ENCODE results near the gene MSANTD1. TPM values are rescaled to one million over a fixed set of nuclear protein-coding genes. Genes with fewer than 3 reads are reported as not detected.

The MSANTD1 gene
- total RNA-seq, 1 experiment from 2014 or later, result 0.71 TPM

- DNase-seq (ENCODE audit: low read depth, low spot score) (no peak), ATAC-seq (no peak)
- Histone ChIP-seq H3K27me3 (ENCODE audit: insufficient read depth, low read length) (no peaks in the 10 kb centered on the region), H4K20me1 (ENCODE audit: insufficient read depth) (no peaks in the 10 kb centered on the region), H3K9ac (ENCODE audit: low read length) (no peak overlapping the region), H3K27ac (ENCODE audit: low read depth, low read length) (no peak overlapping the region), H3K4me2 (ENCODE audit: low read length) (no peak overlapping the region), H2AFZ (ENCODE audit: low read depth, low read length, poor library complexity, severe bottlenecking) (no peak overlapping the region), H3K4me1 (ENCODE audit: control insufficient read depth in 1 of 2, insufficient read depth in 2 of 2, low read length in 2 of 2) (no peaks in the 10 kb centered on the region), H3K4me3 (replicated peaks in 1 of 2; ENCODE audit: low read depth in 1 of 2, low read length in 2 of 2) (no peak overlapping the region), H3K9me3 (ENCODE audit: control insufficient read depth in 1 of 2, insufficient read depth in 1 of 2, low read depth in 1 of 2, low read length in 2 of 2) (no peaks in the 10 kb centered on the region), H3K9me2 (ENCODE audit: insufficient read depth) (no peaks in the 10 kb centered on the region), H3K36me3 (ENCODE audit: control insufficient read depth in 1 of 2, insufficient read depth in 2 of 2, low read length in 2 of 2) (no peaks in the 10 kb centered on the region), H3K79me2 (ENCODE audit: insufficient read depth, low read length) (no peaks in the 10 kb centered on the region)
- intact Hi-C loops (cut with micrococcal nuclease), result no loop called here
- RAD21 ChIA-PET (ENCODE audit: low non-redundant PET in 1 of 2, low total read pairs in 2 of 2, uncharacterized antibody in 2 of 2, unreplicated experiment in 2 of 2), result no interaction called here
- POLR2A ChIA-PET, result no interaction called here
- TF ChIP-seq MAX (IDR thresholded peaks at IDR 0.05), result no peak
- BruUV-seq (replicated peaks), result no TSS peak
- CTCF ChIA-PET, result no interaction called here
Measured at GRCh38 chr4:3257103-3257555, 8.2 kb downstream of the MSANTD1 start.

- H3K9me3 ChIP-seq (ENCODE audit: control insufficient read depth in 1 of 2, insufficient read depth in 1 of 2, low read depth in 1 of 2, low read length in 2 of 2), result no peaks in the 10 kb centered on the region
- no peak overlapping the region for H3K9ac ChIP-seq (ENCODE audit: low read length)
- BruUV-seq (replicated peaks), result no TSS peak
- no peak overlapping the region for H3K4me2 ChIP-seq (ENCODE audit: low read length)
- no peak for DNase-seq (ENCODE audit: low read depth, low spot score)
- no peaks in the 10 kb centered on the region for H3K79me2 ChIP-seq (ENCODE audit: insufficient read depth, low read length)
- H4K20me1 ChIP-seq (ENCODE audit: insufficient read depth), result no peaks in the 10 kb centered on the region
- H3K4me3 ChIP-seq (replicated peaks in 1 of 2; ENCODE audit: low read depth in 1 of 2, low read length in 2 of 2), result no peak overlapping the region
- POLR2A ChIA-PET, result no interaction called here
- 0 out of 2 replicates have a peak, but pooled peaks cover 2% of the 10 kb centered on the region for H3K27me3 ChIP-seq (ENCODE audit: insufficient read depth, low read length)
- RAD21 ChIA-PET (ENCODE audit: low non-redundant PET in 1 of 2, low total read pairs in 2 of 2, uncharacterized antibody in 2 of 2, unreplicated experiment in 2 of 2), result no interaction called here
- H3K36me3 ChIP-seq (ENCODE audit: control insufficient read depth in 1 of 2, insufficient read depth in 2 of 2, low read length in 2 of 2), result no peaks in the 10 kb centered on the region
- H3K9me2 ChIP-seq (ENCODE audit: insufficient read depth), result no peaks in the 10 kb centered on the region
- CTCF ChIA-PET, result no interaction called here
- intact Hi-C loops (cut with micrococcal nuclease), result no loop called here
- ATAC-seq, result no peak
- no peak overlapping the region for H2AFZ ChIP-seq (ENCODE audit: low read depth, low read length, poor library complexity, severe bottlenecking)
- H3K27ac ChIP-seq (ENCODE audit: low read depth, low read length), result no peak overlapping the region
- no peaks in the 10 kb centered on the region for H3K4me1 ChIP-seq (ENCODE audit: control insufficient read depth in 1 of 2, insufficient read depth in 2 of 2, low read length in 2 of 2)
- TF ChIP-seq ZFX (IDR thresholded peaks at IDR 0.05) (no peak), JUND (IDR thresholded peaks at IDR 0.05) (no peak), ATF3 (IDR thresholded peaks at IDR 0.05) (no peak), SRF (IDR thresholded peaks at IDR 0.05; ENCODE audit: low read depth) (no peak), ZNF274 (IDR thresholded peaks at IDR 0.05; ENCODE audit: low read depth, low read length) (no peak), FOSL1 (IDR thresholded peaks at IDR 0.05; ENCODE audit: low read depth) (no peak)
Measured at GRCh38 chr4:3257556-3258482, 8.9 kb downstream of the MSANTD1 start.

Measured in HCT116 (cell line).